H9 (cell line): Measurements from ENCODE around the gene AIF1L. TPM values are rescaled to one million over a fixed set of nuclear protein-coding genes. Genes with fewer than 3 reads are reported as not detected.

ENCODE experiments used
- DNase-seq: peaks from one replicate; pipeline ENCODE4 v3.0.0-alpha.2; 2017
- H2AFZ ChIP-seq: one replicate; pipeline ENCODE4 v1.6.1; 2013; ENCODE audit warnings: mild to moderate bottlenecking, low read length, control low read depth, moderate library complexity
- H2AK5ac ChIP-seq: 2 replicates; pipeline ENCODE4 v1.6.1; 2013; ENCODE audit warnings: low read length, control low read depth, mixed read lengths; ENCODE audit not compliant: insufficient read length
- H2BK120ac ChIP-seq: one replicate; pipeline ENCODE4 v1.6.1; 2013; ENCODE audit warnings: low read depth, mild to moderate bottlenecking, low read length, control low read depth, inconsistent platforms; ENCODE audit not compliant: poor library complexity, severe bottlenecking
- H2BK12ac ChIP-seq: 2 replicates; pipeline ENCODE4 v1.6.1; 2013; ENCODE audit warnings: low read length, control low read depth, mixed read lengths, low read depth; ENCODE audit not compliant: insufficient read length
- H2BK15ac ChIP-seq: 2 replicates; pipeline ENCODE4 v1.6.1; 2013; ENCODE audit warnings: low read depth, low read length, control low read depth
- H2BK20ac ChIP-seq: one replicate; pipeline ENCODE4 v1.6.1; 2013; ENCODE audit warnings: low read depth, mild to moderate bottlenecking, low read length, control low read depth, inconsistent platforms; ENCODE audit not compliant: poor library complexity, severe bottlenecking
- H2BK5ac ChIP-seq: 2 replicates; pipeline ENCODE4 v1.6.1; 2013; ENCODE audit warnings: low read length, control low read depth, mixed read lengths; ENCODE audit not compliant: insufficient read length
- H3K14ac ChIP-seq: 2 replicates; pipeline ENCODE4 v1.6.1; 2013; ENCODE audit warnings: low read length, control low read depth; ENCODE audit not compliant: insufficient read depth
- H3K18ac ChIP-seq: 2 replicates; pipeline ENCODE4 v1.6.1; 2013; ENCODE audit warnings: low read depth, mild to moderate bottlenecking, mixed read lengths, low read length, control low read depth; ENCODE audit not compliant: insufficient read length
- H3K23ac ChIP-seq: 2 replicates; pipeline ENCODE4 v1.6.1; 2013; ENCODE audit warnings: low read length, control low read depth, mixed read lengths, low read depth; ENCODE audit not compliant: insufficient read length
- H3K23me2 ChIP-seq: 2 replicates; pipeline ENCODE4 v1.6.1; 2013; ENCODE audit warnings: low read depth, mild to moderate bottlenecking, mixed read lengths, low read length, control low read depth; ENCODE audit not compliant: insufficient read length, poor library complexity, severe bottlenecking
- H3K27ac ChIP-seq: 2 replicates; pipeline ENCODE4 v1.5.1; 2013; ENCODE audit warnings: low read length, control low read depth, mixed read lengths, low read depth; ENCODE audit not compliant: insufficient read length
- H3K27me3 ChIP-seq: 2 replicates; pipeline ENCODE4 v1.6.1; 2013; ENCODE audit warnings: low read length, control low read depth, inconsistent platforms; ENCODE audit not compliant: insufficient read depth
- H3K4ac ChIP-seq: 2 replicates; pipeline ENCODE4 v1.6.1; 2013; ENCODE audit warnings: low read depth, mild to moderate bottlenecking, control low read depth, inconsistent platforms, low read length, moderate library complexity
- H3K4me1 ChIP-seq: 2 replicates; pipeline ENCODE4 v1.6.1; 2013; ENCODE audit warnings: low read length, control low read depth, inconsistent platforms; ENCODE audit not compliant: insufficient read depth
- H3K4me2 ChIP-seq: 2 replicates; pipeline ENCODE4 v1.6.1; 2013; ENCODE audit warnings: low read length, control low read depth, mixed read lengths; ENCODE audit not compliant: insufficient read length, insufficient read depth
- H3K56ac ChIP-seq: 2 replicates; pipeline ENCODE4 v1.6.1; 2013; ENCODE audit warnings: low read depth, mild to moderate bottlenecking, mixed read lengths, low read length, control low read depth; ENCODE audit not compliant: insufficient read length
- H3K79me1 ChIP-seq: 2 replicates; pipeline ENCODE4 v1.6.1; 2013; ENCODE audit warnings: low read depth, mild to moderate bottlenecking, moderate library complexity, low read length, control low read depth, inconsistent platforms; ENCODE audit not compliant: insufficient read depth, poor library complexity, severe bottlenecking
- H3K79me2 ChIP-seq: 2 replicates; pipeline ENCODE4 v1.6.1; 2013; ENCODE audit warnings: low read length, control low read depth, inconsistent platforms; ENCODE audit not compliant: insufficient read depth
- H3K9ac ChIP-seq: 2 replicates; pipeline ENCODE4 v1.6.1; 2013; ENCODE audit warnings: low read length, control low read depth, mixed read lengths; ENCODE audit not compliant: insufficient read length; ENCODE audit errors: extremely low read depth
- H3K9me3 ChIP-seq: one replicate; pipeline ENCODE4 v1.6.1; 2013; ENCODE audit warnings: low read depth, low read length, inconsistent platforms; ENCODE audit not compliant: control insufficient read depth
- H3T11ph ChIP-seq: one replicate; pipeline ENCODE4 v1.6.1; 2013; ENCODE audit warnings: mild to moderate bottlenecking, low read length, control low read depth, inconsistent platforms
- H4K20me1 ChIP-seq: one replicate; pipeline ENCODE4 v1.6.1; 2013; ENCODE audit not compliant: control insufficient read depth, insufficient read length, insufficient read depth
- H4K5ac ChIP-seq: 2 replicates; pipeline ENCODE4 v1.6.1; 2013; ENCODE audit warnings: low read depth, mild to moderate bottlenecking, mixed read lengths, low read length, control low read depth; ENCODE audit not compliant: insufficient read length
- H4K8ac ChIP-seq: replicated peaks from 2 replicates; pipeline ENCODE4 v1.6.1; 2013; ENCODE audit warnings: low read length, control low read depth, mixed read lengths, low read depth; ENCODE audit not compliant: insufficient read length
- H4K91ac ChIP-seq: 2 replicates; pipeline ENCODE4 v1.6.1; 2013; ENCODE audit warnings: low read depth, mild to moderate bottlenecking, moderate library complexity, mixed read lengths, low read length, control low read depth; ENCODE audit not compliant: insufficient read length
- H3K27ac Mint-ChIP-seq, 3 experiments: 2 replicates in 2 of 3; 3 replicates in 1 of 3; pipeline ENCODE4 v1.8.0; 2020 to 2021; ENCODE audit warnings: mixed read lengths in 3 of 3, mild to moderate bottlenecking in 1 of 3, moderate library complexity in 1 of 3
- H3K27me3 Mint-ChIP-seq: 2 replicates; pipeline ENCODE4 v1.8.0; 2021; ENCODE audit warnings: low read depth, mild to moderate bottlenecking, moderate library complexity, mixed read lengths
- H3K36me3 Mint-ChIP-seq, 3 experiments: 2 replicates in 2 of 3; 3 replicates in 1 of 3; pipeline ENCODE4 v1.8.0; 2020 to 2021; ENCODE audit warnings: low read depth in 3 of 3, mixed read lengths in 3 of 3; ENCODE audit not compliant: insufficient read depth in 1 of 3
- H3K4me1 Mint-ChIP-seq, 2 experiments: 2 replicates each; pipeline ENCODE4 v1.8.0; 2020; ENCODE audit warnings: mixed read lengths in 2 of 2
- H3K4me3 Mint-ChIP-seq, 2 experiments: 2 replicates in 1 of 2; 3 replicates in 1 of 2; pipeline ENCODE4 v1.8.0; 2020 to 2021; ENCODE audit warnings: mild to moderate bottlenecking in 2 of 2, mixed read lengths in 2 of 2, moderate library complexity in 1 of 2
- H3K9me3 Mint-ChIP-seq, 2 experiments: 2 replicates in 1 of 2; 3 replicates in 1 of 2; pipeline ENCODE4 v1.8.0; 2020; ENCODE audit warnings: mild to moderate bottlenecking in 2 of 2, mixed read lengths in 2 of 2, moderate library complexity in 1 of 2
- WGBS: extraction: QIAGEN DNeasy Blood & Tissue Kit; methylation state at CpG from one replicate; pipeline ENCODE4 v1.1.7; 2013; ENCODE audit warnings: missing lambda C conversion rate, low lambda C conversion rate, mixed read lengths; ENCODE audit not compliant: insufficient read length; ENCODE audit errors: extremely low coverage; 5-methylcytosine and 5-hydroxymethylcytosine counted together
- total RNA-seq: library from RNA; stranded (reverse); gene quantifications from 2 replicates; pipeline ENCODE4 v1.2.1, GENCODE V29; 2021
- TF ChIP-seq, protein P1 (sequence below): fragments of 200-600 bp; sonication (generic); conservative IDR thresholded peaks from 3 replicates; pipeline ENCODE4 v1.8.0; 2021; ENCODE audit warnings: antibody characterized with exemption, mild to moderate bottlenecking

AIF1L gene
- total RNA-seq, 1 experiment from 2014 or later: 122 TPM

DNA sequence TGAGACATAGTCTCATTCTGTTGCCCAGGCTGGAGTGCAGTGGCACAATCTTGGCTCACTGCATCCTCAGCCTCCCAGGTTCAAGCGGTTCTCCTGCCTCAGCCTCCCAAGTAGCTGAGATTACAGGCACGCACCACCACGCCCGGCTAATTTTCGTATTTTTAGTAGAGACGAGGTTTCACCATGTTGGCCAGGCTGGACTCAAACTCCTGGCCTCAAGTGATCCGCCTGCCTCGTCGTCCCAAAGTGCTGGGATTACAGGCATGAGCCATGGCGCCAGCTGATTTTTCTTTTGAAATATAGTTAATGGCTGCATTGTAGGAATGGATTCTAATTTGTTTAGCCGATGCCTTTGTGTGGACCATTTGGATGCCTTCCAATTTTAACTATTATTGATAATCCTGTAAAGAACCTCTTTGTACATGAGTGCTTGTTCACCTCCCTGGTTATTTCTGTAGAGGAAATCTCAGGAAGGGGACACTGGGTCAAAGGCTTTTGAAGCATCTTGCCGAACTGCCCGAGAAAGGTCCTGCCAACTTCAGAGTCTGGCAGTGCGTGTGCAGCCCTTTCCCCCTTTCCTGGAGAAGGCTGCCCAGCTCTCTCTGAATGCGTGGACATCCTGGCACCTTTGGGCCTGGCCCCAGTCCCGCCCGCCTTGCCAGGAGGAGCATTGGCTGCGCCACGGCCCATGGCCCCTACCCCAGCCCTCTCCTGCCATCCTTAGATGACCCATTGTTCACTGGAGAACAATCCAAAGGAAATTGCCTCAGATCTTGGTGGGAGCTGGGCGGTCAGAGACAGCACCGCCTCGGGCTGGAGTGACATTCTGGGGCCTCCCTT lies 20.2 kb downstream of the AIF1L start:
- H3K9ac ChIP-seq: no peak overlapping the region
- no peak overlapping the region for H2BK12ac ChIP-seq
- no peak overlapping the region for H4K91ac ChIP-seq
- no peak overlapping the region for H4K5ac ChIP-seq
- TF ChIP-seq, protein P1, sequence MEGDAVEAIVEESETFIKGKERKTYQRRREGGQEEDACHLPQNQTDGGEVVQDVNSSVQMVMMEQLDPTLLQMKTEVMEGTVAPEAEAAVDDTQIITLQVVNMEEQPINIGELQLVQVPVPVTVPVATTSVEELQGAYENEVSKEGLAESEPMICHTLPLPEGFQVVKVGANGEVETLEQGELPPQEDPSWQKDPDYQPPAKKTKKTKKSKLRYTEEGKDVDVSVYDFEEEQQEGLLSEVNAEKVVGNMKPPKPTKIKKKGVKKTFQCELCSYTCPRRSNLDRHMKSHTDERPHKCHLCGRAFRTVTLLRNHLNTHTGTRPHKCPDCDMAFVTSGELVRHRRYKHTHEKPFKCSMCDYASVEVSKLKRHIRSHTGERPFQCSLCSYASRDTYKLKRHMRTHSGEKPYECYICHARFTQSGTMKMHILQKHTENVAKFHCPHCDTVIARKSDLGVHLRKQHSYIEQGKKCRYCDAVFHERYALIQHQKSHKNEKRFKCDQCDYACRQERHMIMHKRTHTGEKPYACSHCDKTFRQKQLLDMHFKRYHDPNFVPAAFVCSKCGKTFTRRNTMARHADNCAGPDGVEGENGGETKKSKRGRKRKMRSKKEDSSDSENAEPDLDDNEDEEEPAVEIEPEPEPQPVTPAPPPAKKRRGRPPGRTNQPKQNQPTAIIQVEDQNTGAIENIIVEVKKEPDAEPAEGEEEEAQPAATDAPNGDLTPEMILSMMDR: no peak
- no peak overlapping the region for H3K27ac ChIP-seq
- no peaks in the 10 kb centered on the region for H4K20me1 ChIP-seq
- H3K23ac ChIP-seq: no peak overlapping the region
- H3K4me1 ChIP-seq: no peaks in the 10 kb centered on the region
- no peak overlapping the region for H3T11ph ChIP-seq
- H3K14ac ChIP-seq: no peak overlapping the region
- Mint-ChIP-seq H3K4me1 (peaks cover 12% of the 10 kb centered on the region in 2 experiments), H3K36me3 (peaks cover 44 to 86% (median 78%) of the 10 kb centered on the region in 3 experiments), H3K27ac (no peak overlapping the region), H3K27me3 (no peaks in the 10 kb centered on the region), H3K9me3 (no peaks in the 10 kb centered on the region), H3K4me3 (no peak overlapping the region)
- no peaks in the 10 kb centered on the region for H3K9me3 ChIP-seq
- no peak overlapping the region for H2BK20ac ChIP-seq
- no peak for DNase-seq
- no peaks in the 10 kb centered on the region for H3K27me3 ChIP-seq
- H2AFZ ChIP-seq: no peak overlapping the region
- no peak overlapping the region for H2BK5ac ChIP-seq
- no peaks in the 10 kb centered on the region for H3K79me1 ChIP-seq
- H3K18ac ChIP-seq: no peak overlapping the region
- H3K4me2 ChIP-seq: no peak overlapping the region
- no CpG with 5 or more reads among the region's 22 CpGs for WGBS
- H3K4ac ChIP-seq: no peak overlapping the region
- H3K23me2 ChIP-seq: no peaks in the 10 kb centered on the region
- H3K56ac ChIP-seq: no peak overlapping the region
- no peak overlapping the region for H2BK15ac ChIP-seq
- H2AK5ac ChIP-seq: no peak overlapping the region
- H4K8ac ChIP-seq: no peak overlapping the region
- no peaks in the 10 kb centered on the region for H3K79me2 ChIP-seq
- H2BK120ac ChIP-seq: no peak overlapping the region
